Measurements from ENCODE around the gene KIAA0753. TPM values are rescaled to one million over a fixed set of nuclear protein-coding genes. Genes with fewer than 3 reads are reported as not detected.

KIAA0753 gene
- total and polyA plus RNA-seq, 10 of the 15 experiments (the other 5 are each of a cell fraction or from before 2014, with no cell fraction given) = 2.2 to 15.2 (median 7.7) TPM

GRCh38 chr17:6684460-6684783, 43.9 kb upstream of the KIAA0753 start:
- no peak overlapping the region for H3K27ac ChIP-seq (ENCODE audit: control insufficient read depth, insufficient read depth)
- RAD21 ChIA-PET (ENCODE audit: unreplicated experiment) = no interaction called here
- POLR2A ChIA-PET = no interaction called here
- CTCF ChIA-PET = no interaction called here
- ATAC-seq = no peak
- in situ Hi-C loops (cut with MboI) (no loop called here), intact Hi-C loops (cut with micrococcal nuclease; ENCODE audit: unreplicated experiment) (no loop called here)
- no peaks in the 10 kb centered on the region; a peak in 1 of 4 replicates for H3K27me3 ChIP-seq (replicated peaks in 1 of 2; ENCODE audit: control insufficient read depth in 2 of 2, insufficient read depth in 2 of 2, low read length in 1 of 2)
- FAIRE-seq = no peak
- no peaks in the 10 kb centered on the region for H4K20me1 ChIP-seq (ENCODE audit: control insufficient read depth, insufficient read depth)
- no peaks in the 10 kb centered on the region for H3K79me2 ChIP-seq (ENCODE audit: control insufficient read depth, insufficient read depth, low read length)
- SMC1A ChIA-PET (ENCODE audit: uncharacterized antibody, unreplicated experiment) = no interaction called here
- H3K9me3 ChIP-seq (replicated peaks; ENCODE audit: control insufficient read depth, insufficient read depth, low read length) = no peaks in the 10 kb centered on the region
- H3K4me2 ChIP-seq (ENCODE audit: control insufficient read depth, insufficient read depth) = no peak overlapping the region
- H3K9ac ChIP-seq (ENCODE audit: control insufficient read depth, insufficient read depth, low read length) = no peak overlapping the region
- DNase-seq (ENCODE audit: low read depth, low spot score) = no peak
- no peak overlapping the region for H2AFZ ChIP-seq (ENCODE audit: control insufficient read depth, low read depth, low read length)
- TF ChIP-seq MTA2 (IDR thresholded peaks at IDR 0.05; ENCODE audit: low read depth) (no peak), SUPT20H (IDR thresholded peaks at IDR 0.05; ENCODE audit: borderline replicate concordance, control insufficient read depth, low read depth, low read length) (no peak), SMC3 (IDR thresholded peaks at IDR 0.05; ENCODE audit: borderline replicate concordance, low read length) (no peak), TBL1XR1 (IDR thresholded peaks at IDR 0.05; ENCODE audit: low read depth, low read length) (no peak), RCOR1 (conservative IDR thresholded peaks at IDR 0.05; ENCODE audit: low read depth, low read length) (no peak), RELA (IDR thresholded peaks at IDR 0.05; ENCODE audit: borderline replicate concordance, partially characterized antibody) (no peak), USF1 (IDR thresholded peaks at IDR 0.05; ENCODE audit: borderline replicate concordance, extremely low read length, insufficient read depth, low read depth, low read length) (no peak), GABPA (IDR thresholded peaks at IDR 0.05; ENCODE audit: low read depth) (no peak), CHD4 (IDR thresholded peaks at IDR 0.05) (no peak), SUZ12 (IDR thresholded peaks at IDR 0.05; ENCODE audit: unreplicated experiment) (no peak), STAT3 (IDR thresholded peaks at IDR 0.05; ENCODE audit: low read depth, low read length) (no peak), CBX3 (IDR thresholded peaks at IDR 0.05; ENCODE audit: borderline replicate concordance, low read depth) (no peak), IKZF1 (conservative IDR thresholded peaks at IDR 0.05) (no peak)
- H3K4me3 ChIP-seq = no peak overlapping the region
- BruUV-seq (replicated peaks) = no TSS peak
- WGBS (ENCODE audit: insufficient coverage, insufficient replicate concordance, low lambda C conversion rate, missing lambda C conversion rate) = 28% methylated on average over 7 of the region's 7 CpGs
- no peaks in the 10 kb centered on the region for H3K36me3 ChIP-seq (ENCODE audit: control insufficient read depth in 2 of 2, insufficient read depth in 2 of 2, low read length in 1 of 2)
- H3K4me1 ChIP-seq (ENCODE audit: control insufficient read depth, insufficient read depth, low read length) = peaks cover under 1% of the 10 kb centered on the region; the same call in 1 of the 2 replicates
